CD4-positive, CD25-positive, alpha-beta regulatory T cell (primary cell): Measurements from ENCODE around the gene COQ3. TPM values are rescaled to one million over a fixed set of nuclear protein-coding genes. Genes with fewer than 3 reads are reported as not detected.
"Not testable (repeated sequence)": the region's sequence is repeated elsewhere in the genome, so short reads cannot be mapped to it uniquely, and the experiment has no call there.

Experiments used
- ATAC-seq, 2 donors: fragments of 150-1000 bp; cut with Tn5 transposase; one replicate each; pipeline ENCODE4 v1.10.0; 2021; ENCODE audit warnings: low read depth in 2 of 2, moderate number of reproducible peaks in 2 of 2, moderate library complexity in 1 of 2
- DNase-seq, 3 donors: peaks; one replicate each; pipeline versions ENCODE4 v3.0.0 to v3.0.0-alpha.2; 2012 to 2022; ENCODE audit warnings: mixed read lengths in 1 of 3
- H3K27ac ChIP-seq: one replicate; pipeline ENCODE4 v1.7.0; 2013; ENCODE audit warnings: mild to moderate bottlenecking, low read length; ENCODE audit not compliant: insufficient read depth, poor library complexity, severe bottlenecking
- H3K27me3 ChIP-seq: one replicate; pipeline ENCODE4 v1.7.0; 2013; ENCODE audit warnings: low read length; ENCODE audit not compliant: control insufficient read depth, insufficient read depth
- H3K36me3 ChIP-seq: one replicate; pipeline ENCODE4 v1.7.0; 2013; ENCODE audit warnings: mild to moderate bottlenecking, low read length, moderate library complexity; ENCODE audit not compliant: control insufficient read depth, insufficient read depth
- H3K4me1 ChIP-seq: 2 replicates; pipeline ENCODE4 v1.7.0; 2013; ENCODE audit warnings: mild to moderate bottlenecking, low read length; ENCODE audit not compliant: insufficient read depth, control insufficient read depth, poor library complexity, severe bottlenecking
- H3K4me3 ChIP-seq: one replicate; pipeline ENCODE4 v1.7.0; 2013; ENCODE audit warnings: low read depth, mild to moderate bottlenecking, low read length, moderate library complexity
- H3K9me3 ChIP-seq, 2 experiments: 1 replicate in 1 of 2; 2 replicates in 1 of 2; pipeline ENCODE4 v1.7.0; 2013; ENCODE audit warnings: low read length in 2 of 2, mild to moderate bottlenecking in 1 of 2, moderate library complexity in 1 of 2; ENCODE audit not compliant: control insufficient read depth in 2 of 2
- H3K27ac Mint-ChIP-seq, 3 donors: one replicate each; pipeline ENCODE4 v1.8.0; 2020 to 2022; ENCODE audit warnings: mild to moderate bottlenecking in 3 of 3, mixed read lengths in 3 of 3, moderate library complexity in 2 of 3
- H3K27me3 Mint-ChIP-seq: one replicate; pipeline ENCODE4 v1.8.0; 2022; ENCODE audit warnings: mild to moderate bottlenecking, mixed read lengths
- H3K36me3 Mint-ChIP-seq: one replicate; pipeline ENCODE4 v1.8.0; 2020; ENCODE audit warnings: mixed read lengths
- H3K4me1 Mint-ChIP-seq, 4 donors: one replicate each; pipeline ENCODE4 v1.8.0; 2020 to 2022; ENCODE audit warnings: mixed read lengths in 4 of 4, mild to moderate bottlenecking in 1 of 4
- H3K4me3 Mint-ChIP-seq, 4 donors: one replicate each; pipeline ENCODE4 v1.8.0; 2020 to 2022; ENCODE audit warnings: mild to moderate bottlenecking in 4 of 4, mixed read lengths in 4 of 4, moderate library complexity in 3 of 4
- H3K9me3 Mint-ChIP-seq, 7 donors: one replicate each; pipeline ENCODE4 v1.8.0; 2020 to 2022; ENCODE audit warnings: mixed read lengths in 7 of 7, mild to moderate bottlenecking in 3 of 7, moderate library complexity in 2 of 7
- polyA plus RNA-seq, 4 donors: library from polyadenylated mRNA; unstranded; fragments of 300-500 nt; fragmentation: Illumina TruSeq; gene quantifications; one replicate each; pipeline ENCODE4 v1.2.3, GENCODE V29; 2021
- total RNA-seq: library from RNA; stranded (reverse); gene quantifications from one replicate; pipeline ENCODE4 v1.2.3, GENCODE V29; 2022

The COQ3 gene
- total and polyA plus RNA-seq, 5 donors from 2014 or later = 1.4 to 8.0 (median 6.6) TPM

DNA sequence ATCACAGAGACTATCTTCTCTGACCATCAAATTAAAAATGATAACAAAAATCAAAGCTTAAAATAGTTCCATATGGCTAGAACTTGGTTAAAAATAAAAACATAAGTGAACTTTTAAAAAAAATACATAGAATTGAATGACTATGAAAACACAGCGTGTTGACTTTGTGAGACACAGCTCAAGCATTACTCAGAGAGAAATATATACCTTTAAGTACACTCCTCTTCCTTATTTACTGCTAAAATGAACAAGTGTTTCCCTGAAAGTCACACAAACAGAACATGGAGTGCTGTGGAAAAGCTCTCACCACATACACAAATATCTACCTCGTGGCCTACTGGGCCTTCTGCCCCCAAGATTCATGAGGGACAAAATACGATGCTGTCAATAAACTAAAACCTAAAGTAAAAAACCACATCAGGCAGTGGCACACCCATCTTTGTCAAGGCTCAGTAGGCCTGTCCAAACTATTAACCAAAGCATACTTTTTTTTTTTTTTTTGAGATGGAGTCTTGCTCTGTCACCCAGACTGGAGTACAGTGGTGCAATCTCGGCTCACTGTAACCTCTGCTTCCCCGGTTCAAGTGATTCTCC is 52.0 kb downstream of the COQ3 start:
- no peaks in the 10 kb centered on the region for H3K4me1 ChIP-seq
- Mint-ChIP-seq H3K4me1 (no peaks in the 10 kb centered on the region), H3K27ac (no peak overlapping the region)

GRCh38 chr6:99338188-99338587 is 55.8 kb downstream of the COQ3 start:
- no peak overlapping the region for H3K4me3 Mint-ChIP-seq
- H3K36me3 Mint-ChIP-seq = no peaks in the 10 kb centered on the region

More for the DNA sequence above, 52.0 kb downstream of the COQ3 start:
- Mint-ChIP-seq H3K27me3 (peaks cover 38% of the 10 kb centered on the region), H3K9me3 (peaks cover 0 to 2% (median 0%) of the 10 kb centered on the region in 7 donors), H3K36me3 (no peaks in the 10 kb centered on the region), H3K4me3 (no peak overlapping the region)
- ATAC-seq = no peak
- no peak for DNase-seq
- Histone ChIP-seq H3K36me3 (no peaks in the 10 kb centered on the region), H3K9me3 (no peaks in the 10 kb centered on the region), H3K4me3 (no peak overlapping the region), H3K27me3 (peaks cover 9% of the 10 kb centered on the region), H3K27ac (no peak overlapping the region)

DNA sequence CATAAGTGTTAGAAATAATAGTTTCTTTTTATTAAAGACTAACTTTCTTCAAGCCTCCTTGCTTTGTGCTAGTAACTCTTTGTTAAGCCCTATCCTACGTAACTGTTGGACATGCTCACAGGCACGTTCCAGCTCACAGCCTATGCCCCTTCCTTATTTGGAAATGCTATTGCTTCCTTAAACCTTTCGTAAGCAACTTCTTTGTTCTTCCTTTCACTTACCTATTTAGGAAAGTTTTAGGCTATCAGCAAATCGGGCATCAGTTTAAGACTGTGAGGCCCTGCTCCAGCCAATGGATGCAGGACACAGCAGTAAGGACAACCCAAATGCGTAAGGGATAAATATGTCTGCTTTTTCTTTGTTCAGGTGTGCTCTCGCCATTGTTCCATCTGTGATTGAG is 58.7 kb downstream of the COQ3 start:
- peaks cover 37% of the 10 kb centered on the region for H3K27me3 Mint-ChIP-seq

More at GRCh38 chr6:99338188-99338587, 55.8 kb downstream of the COQ3 start:
- H3K36me3 ChIP-seq = no peaks in the 10 kb centered on the region
- no peaks in the 10 kb centered on the region for H3K9me3 ChIP-seq
- H3K27ac Mint-ChIP-seq = no peak overlapping the region
- peaks cover 46% of the 10 kb centered on the region for H3K27me3 Mint-ChIP-seq
- no peak overlapping the region for H3K4me3 ChIP-seq
- H3K27me3 ChIP-seq = peaks cover 10% of the 10 kb centered on the region
- H3K4me1 Mint-ChIP-seq = no peaks in the 10 kb centered on the region
- ATAC-seq = no peak
- peaks cover 0 to 2% (median 0%) of the 10 kb centered on the region in 7 donors for H3K9me3 Mint-ChIP-seq
- no peaks in the 10 kb centered on the region for H3K4me1 ChIP-seq
- no peak for DNase-seq
- no peak overlapping the region for H3K27ac ChIP-seq

GRCh38 chr6:99334526-99335127 is 59.4 kb downstream of the COQ3 start:
- Mint-ChIP-seq H3K36me3 (no peaks in the 10 kb centered on the region), H3K4me1 (peaks cover 0 to 6% (median under 1%) of the 10 kb centered on the region in 4 donors), H3K9me3 (no peaks in the 10 kb centered on the region), H3K27ac (peak overlapping the region in 1 of 3 donors; percentile 33), H3K4me3 (no peak overlapping the region), H3K27me3 (peaks cover 42% of the 10 kb centered on the region)
- Histone ChIP-seq H3K9me3 (no peaks in the 10 kb centered on the region), H3K36me3 (no peaks in the 10 kb centered on the region), H3K4me1 (peaks cover 5% of the 10 kb centered on the region), H3K27ac (no peak overlapping the region), H3K4me3 (no peak overlapping the region), H3K27me3 (peaks cover 7% of the 10 kb centered on the region)
- peak in 1 of 3 donors; percentile 46 for DNase-seq
- ATAC-seq = no peak

More for the DNA sequence above, 58.7 kb downstream of the COQ3 start:
- not testable (repeated sequence) for H3K4me1 Mint-ChIP-seq, H3K9me3 Mint-ChIP-seq, DNase-seq, H3K27ac Mint-ChIP-seq, H3K27me3 ChIP-seq, ATAC-seq, H3K4me3 ChIP-seq, H3K36me3 Mint-ChIP-seq, H3K36me3 ChIP-seq, H3K27ac ChIP-seq, H3K9me3 ChIP-seq, H3K4me3 Mint-ChIP-seq, H3K4me1 ChIP-seq

- no peaks in the 10 kb centered on the region for H3K9me3 Mint-ChIP-seq
- peaks cover 0 to 6% (median under 1%) of the 10 kb centered on the region in 4 donors for H3K4me1 Mint-ChIP-seq
- ATAC-seq (no peak), DNase-seq (no peak)
- no peaks in the 10 kb centered on the region for H3K36me3 Mint-ChIP-seq
- H3K4me1 ChIP-seq = peaks cover 5% of the 10 kb centered on the region
- peaks cover 35% of the 10 kb centered on the region for H3K27me3 Mint-ChIP-seq
- H3K27ac Mint-ChIP-seq = no peak overlapping the region
- no peak overlapping the region for H3K27ac ChIP-seq
- H3K27me3 ChIP-seq = peaks cover 6% of the 10 kb centered on the region
- no peaks in the 10 kb centered on the region for H3K9me3 ChIP-seq
- no peak overlapping the region for H3K4me3 ChIP-seq
- H3K36me3 ChIP-seq = no peaks in the 10 kb centered on the region
- no peak overlapping the region for H3K4me3 Mint-ChIP-seq
Measured at GRCh38 chr6:99333068-99333467, 60.9 kb downstream of the COQ3 start.

- Mint-ChIP-seq H3K4me1 (peaks cover 0 to 6% (median under 1%) of the 10 kb centered on the region in 4 donors), H3K27me3 (peaks cover 29% of the 10 kb centered on the region), H3K27ac (no peak overlapping the region), H3K4me3 (no peak overlapping the region), H3K9me3 (no peaks in the 10 kb centered on the region), H3K36me3 (no peaks in the 10 kb centered on the region)
- no peaks in the 10 kb centered on the region for H3K36me3 ChIP-seq
- DNase-seq = no peak
- ATAC-seq = no peak
- H3K27ac ChIP-seq = no peak overlapping the region
- H3K27me3 ChIP-seq = peaks cover 6% of the 10 kb centered on the region
- H3K9me3 ChIP-seq = no peaks in the 10 kb centered on the region
- H3K4me1 ChIP-seq = peaks cover 5% of the 10 kb centered on the region
- no peak overlapping the region for H3K4me3 ChIP-seq
Measured at GRCh38 chr6:99331531-99331930, 62.5 kb downstream of the COQ3 start.

- Histone ChIP-seq H3K4me1 (peaks cover 5% of the 10 kb centered on the region), H3K9me3 (no peaks in the 10 kb centered on the region), H3K4me3 (peak overlapping the region; percentile 26), H3K27ac (no peak overlapping the region), H3K27me3 (peaks cover 6% of the 10 kb centered on the region), H3K36me3 (no peaks in the 10 kb centered on the region)
- H3K27ac Mint-ChIP-seq = no peak overlapping the region
- DNase-seq (peak; percentile 16 to 80 (median 45)), ATAC-seq (peak; percentile 66 to 72)
- no peaks in the 10 kb centered on the region for H3K9me3 Mint-ChIP-seq
- H3K36me3 Mint-ChIP-seq = no peaks in the 10 kb centered on the region
- no peak overlapping the region for H3K4me3 Mint-ChIP-seq
- H3K4me1 Mint-ChIP-seq = peaks cover 0 to 6% (median under 1%) of the 10 kb centered on the region in 4 donors
- H3K27me3 Mint-ChIP-seq = peaks cover 20% of the 10 kb centered on the region
Measured at GRCh38 chr6:99330159-99330558, 63.8 kb downstream of the COQ3 start.

DNA sequence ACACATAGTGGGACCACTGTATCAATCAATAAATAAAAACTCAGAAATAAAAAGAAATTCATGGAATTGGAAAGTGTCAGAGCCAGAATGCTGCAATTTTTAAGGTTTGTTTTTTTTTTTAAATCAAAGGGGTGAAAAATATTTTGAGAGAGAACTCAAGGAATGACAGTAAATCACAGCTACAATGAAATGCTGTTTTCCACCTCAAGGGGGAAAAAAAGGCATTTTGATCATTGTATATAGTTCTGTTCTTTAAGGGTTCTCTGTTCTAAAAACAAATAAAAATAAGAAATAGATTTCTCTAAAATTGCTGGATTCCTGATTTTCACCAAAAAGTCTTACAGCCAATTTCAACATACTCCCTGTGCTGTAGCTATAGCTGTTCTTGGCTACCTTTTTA is 69.0 kb downstream of the COQ3 start:
- Mint-ChIP-seq H3K27me3 (peaks cover 7% of the 10 kb centered on the region), H3K9me3 (no peaks in the 10 kb centered on the region), H3K36me3 (no peaks in the 10 kb centered on the region), H3K4me3 (no peak overlapping the region), H3K4me1 (peaks cover 0 to 2% (median 0%) of the 10 kb centered on the region in 4 donors), H3K27ac (no peak overlapping the region)
- Histone ChIP-seq H3K4me1 (peaks cover 1% of the 10 kb centered on the region), H3K27me3 (peaks cover 11% of the 10 kb centered on the region), H3K4me3 (no peak overlapping the region), H3K9me3 (no peaks in the 10 kb centered on the region), H3K27ac (no peak overlapping the region), H3K36me3 (no peaks in the 10 kb centered on the region)
- ATAC-seq (no peak), DNase-seq (no peak)
